ENCODE results near the gene SLC47A2.
"Not testable (repeated sequence)": the region's sequence is repeated elsewhere in the genome, so short reads cannot be mapped to it uniquely, and the experiment has no call there.

The SLC47A2 gene, protein sequence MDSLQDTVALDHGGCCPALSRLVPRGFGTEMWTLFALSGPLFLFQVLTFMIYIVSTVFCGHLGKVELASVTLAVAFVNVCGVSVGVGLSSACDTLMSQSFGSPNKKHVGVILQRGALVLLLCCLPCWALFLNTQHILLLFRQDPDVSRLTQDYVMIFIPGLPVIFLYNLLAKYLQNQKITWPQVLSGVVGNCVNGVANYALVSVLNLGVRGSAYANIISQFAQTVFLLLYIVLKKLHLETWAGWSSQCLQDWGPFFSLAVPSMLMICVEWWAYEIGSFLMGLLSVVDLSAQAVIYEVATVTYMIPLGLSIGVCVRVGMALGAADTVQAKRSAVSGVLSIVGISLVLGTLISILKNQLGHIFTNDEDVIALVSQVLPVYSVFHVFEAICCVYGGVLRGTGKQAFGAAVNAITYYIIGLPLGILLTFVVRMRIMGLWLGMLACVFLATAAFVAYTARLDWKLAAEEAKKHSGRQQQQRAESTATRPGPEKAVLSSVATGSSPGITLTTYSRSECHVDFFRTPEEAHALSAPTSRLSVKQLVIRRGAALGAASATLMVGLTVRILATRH

DNA sequence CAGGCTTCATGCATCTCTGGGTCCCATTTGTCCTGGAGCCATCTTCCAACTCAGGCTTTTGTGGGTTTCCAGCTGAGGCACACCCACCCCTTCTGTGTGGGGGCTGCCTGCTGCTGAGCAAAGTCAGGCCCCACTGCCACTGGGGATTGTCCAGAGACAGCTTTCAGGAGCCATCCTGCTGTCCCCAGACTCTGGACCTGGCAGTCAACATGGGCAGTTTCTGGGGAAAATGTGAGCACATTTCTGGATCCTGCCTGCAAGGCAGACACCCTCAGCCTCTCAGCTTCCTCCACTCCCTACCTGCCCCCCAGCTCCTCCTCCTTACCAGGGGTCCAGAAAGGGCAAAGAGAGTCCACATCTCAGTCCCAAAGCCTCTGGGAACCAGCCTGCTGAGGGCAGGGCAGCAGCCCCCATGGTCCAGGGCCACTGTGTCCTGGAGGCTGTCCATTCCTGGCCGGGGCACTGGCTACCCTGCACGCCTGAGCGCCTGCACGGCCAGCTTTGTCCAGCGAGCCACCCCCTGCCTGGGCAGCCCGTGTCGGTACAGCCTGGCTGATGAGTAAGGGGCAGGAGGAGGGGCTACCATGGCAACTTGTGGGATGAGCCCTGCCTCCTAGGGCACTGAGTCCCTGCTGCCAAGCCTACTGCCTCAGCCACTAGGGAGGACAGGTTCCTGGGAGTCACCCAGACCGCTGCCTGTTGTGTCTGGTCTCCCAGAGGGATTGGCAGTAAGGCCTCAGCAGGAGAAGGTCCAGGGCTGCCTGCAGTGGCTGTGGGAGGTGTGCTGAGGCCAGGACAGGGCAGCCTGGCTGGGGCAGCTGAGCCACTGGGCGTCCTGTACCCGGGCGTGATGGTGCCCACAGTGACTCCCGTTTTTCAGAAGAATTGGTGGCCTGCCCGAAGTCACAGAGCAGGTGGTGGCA lies at the start of gene SLC47A2:
Gene SLC47A2 (minus strand): TSS at position 477 of the 923 bp plus-strand sequence. CDS start 29 bp downstream, at position 448.
- no peak within 1 kb of the TSS for H3K27ac ChIP-seq
- no peak for TF ChIP-seq ZFX (IDR thresholded peaks at IDR 0.05; ENCODE audit: borderline replicate concordance)
- TF ChIP-seq, protein P1, sequence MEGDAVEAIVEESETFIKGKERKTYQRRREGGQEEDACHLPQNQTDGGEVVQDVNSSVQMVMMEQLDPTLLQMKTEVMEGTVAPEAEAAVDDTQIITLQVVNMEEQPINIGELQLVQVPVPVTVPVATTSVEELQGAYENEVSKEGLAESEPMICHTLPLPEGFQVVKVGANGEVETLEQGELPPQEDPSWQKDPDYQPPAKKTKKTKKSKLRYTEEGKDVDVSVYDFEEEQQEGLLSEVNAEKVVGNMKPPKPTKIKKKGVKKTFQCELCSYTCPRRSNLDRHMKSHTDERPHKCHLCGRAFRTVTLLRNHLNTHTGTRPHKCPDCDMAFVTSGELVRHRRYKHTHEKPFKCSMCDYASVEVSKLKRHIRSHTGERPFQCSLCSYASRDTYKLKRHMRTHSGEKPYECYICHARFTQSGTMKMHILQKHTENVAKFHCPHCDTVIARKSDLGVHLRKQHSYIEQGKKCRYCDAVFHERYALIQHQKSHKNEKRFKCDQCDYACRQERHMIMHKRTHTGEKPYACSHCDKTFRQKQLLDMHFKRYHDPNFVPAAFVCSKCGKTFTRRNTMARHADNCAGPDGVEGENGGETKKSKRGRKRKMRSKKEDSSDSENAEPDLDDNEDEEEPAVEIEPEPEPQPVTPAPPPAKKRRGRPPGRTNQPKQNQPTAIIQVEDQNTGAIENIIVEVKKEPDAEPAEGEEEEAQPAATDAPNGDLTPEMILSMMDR (IDR thresholded peaks at IDR 0.05) = no peak

DNA sequence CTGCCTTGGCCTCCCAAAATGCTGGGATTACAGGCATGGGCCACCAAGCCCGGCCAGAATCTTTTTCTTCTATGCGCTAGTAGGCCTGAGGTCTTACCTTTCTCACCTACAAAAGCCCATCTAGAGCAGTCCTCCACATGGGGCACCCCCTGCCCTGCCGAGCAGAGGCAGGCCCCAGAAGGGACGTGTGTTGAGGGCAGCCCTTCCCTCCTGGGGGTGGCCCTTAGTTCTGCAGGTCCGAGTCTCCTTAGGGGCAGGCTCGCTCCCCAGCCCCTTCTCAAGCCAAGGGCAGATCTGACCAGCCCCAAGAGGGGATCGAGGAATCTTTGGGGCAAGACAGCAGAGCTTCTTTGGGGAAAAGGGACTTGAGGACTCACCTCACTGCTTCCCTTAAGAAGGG lies 49.6 kb upstream of the SLC47A2 start:
- no peak overlapping the region for H3K27ac ChIP-seq
- no peak for TF ChIP-seq ZFX (IDR thresholded peaks at IDR 0.05; ENCODE audit: borderline replicate concordance)
- TF ChIP-seq, protein P1 (IDR thresholded peaks at IDR 0.05) = no peak

DNA sequence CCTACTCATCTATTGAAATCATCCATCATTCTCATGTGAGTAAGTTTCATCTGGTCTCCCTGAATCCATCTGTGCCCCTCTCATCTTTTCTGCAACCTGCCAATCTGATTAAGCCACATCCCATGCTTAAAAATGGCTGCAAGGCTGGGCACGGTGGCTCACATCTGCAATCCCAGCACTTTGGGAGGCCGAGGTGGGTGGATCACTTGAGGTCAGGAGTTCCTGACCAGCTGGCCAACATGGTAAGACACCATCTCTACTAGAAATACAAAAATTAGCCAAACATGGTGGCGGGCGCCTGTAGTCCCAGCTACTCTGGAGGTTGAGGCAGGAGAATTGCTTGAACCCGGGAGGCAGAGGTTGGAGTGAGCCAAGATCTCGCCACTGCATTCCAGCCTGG lies 47.6 kb upstream of the SLC47A2 start:
- not testable (repeated sequence) for H3K27ac ChIP-seq

DNA sequence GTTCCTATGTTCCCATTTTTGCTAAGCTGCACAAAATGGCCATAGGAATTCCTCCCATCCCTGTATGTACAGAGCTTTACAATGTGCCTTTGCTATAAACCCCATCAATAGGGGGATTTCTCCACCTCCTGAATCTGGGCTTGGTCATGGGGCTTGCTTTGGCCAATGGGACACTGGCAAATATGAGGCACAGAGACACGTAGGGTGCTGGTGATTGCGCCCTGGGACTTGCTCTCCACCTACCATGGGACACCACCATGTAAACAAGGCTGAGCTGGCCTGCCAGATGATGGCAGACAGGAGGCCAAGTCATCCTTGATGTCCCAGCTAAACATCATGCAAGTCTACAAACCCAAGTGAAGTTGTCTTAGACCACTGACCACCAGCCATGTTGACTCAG lies 47.0 kb upstream of the SLC47A2 start:
- TF ChIP-seq, protein P1 (IDR thresholded peaks at IDR 0.05) = no peak
- TF ChIP-seq ZFX (IDR thresholded peaks at IDR 0.05; ENCODE audit: borderline replicate concordance) = no peak
- no peak overlapping the region for H3K27ac ChIP-seq

DNA sequence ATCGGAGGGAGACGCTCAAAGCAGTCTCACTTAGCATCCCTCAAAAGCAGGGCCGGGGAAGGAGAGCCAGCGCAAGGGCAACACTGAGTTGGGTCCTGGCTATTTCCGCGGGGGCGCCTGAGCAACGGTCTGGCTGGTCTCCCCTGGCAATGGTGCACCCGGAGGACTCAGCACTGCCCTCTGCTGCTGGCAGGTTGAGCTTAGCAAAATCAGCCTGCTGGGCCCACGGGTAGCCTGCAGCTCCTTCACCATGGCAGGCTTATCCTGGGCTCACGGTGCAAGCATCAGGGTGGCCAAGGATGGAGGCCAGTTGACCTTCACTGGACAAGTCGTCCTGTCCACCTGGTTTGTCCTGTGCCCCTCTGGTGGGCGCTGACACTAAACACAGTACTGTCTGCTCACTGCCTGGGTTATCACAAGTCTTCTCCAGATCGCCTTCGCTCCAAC lies 46.2 kb upstream of the SLC47A2 start:
- TF ChIP-seq ZFX (IDR thresholded peaks at IDR 0.05; ENCODE audit: borderline replicate concordance) = no peak
- TF ChIP-seq, protein P1 (IDR thresholded peaks at IDR 0.05) = peak; percentile 92
- no peak overlapping the region for H3K27ac ChIP-seq

DNA sequence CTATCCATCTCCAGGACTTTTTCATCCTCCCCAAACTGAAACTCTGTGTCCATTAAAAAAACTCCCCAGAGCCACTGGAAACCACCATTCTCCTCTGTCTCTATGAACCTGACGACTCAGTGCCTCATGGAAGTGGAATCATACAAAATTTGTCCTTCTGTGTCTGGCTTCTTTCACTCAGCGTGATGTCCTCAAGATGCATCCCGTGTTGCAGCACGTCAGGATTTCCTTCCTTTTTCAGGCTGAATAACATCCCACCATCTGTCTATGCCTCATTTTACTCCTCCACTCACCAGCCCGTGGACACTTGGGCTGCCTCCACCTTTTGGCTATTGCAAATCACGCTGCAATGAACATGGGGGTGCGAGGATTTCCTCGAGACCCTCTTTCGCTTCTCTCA lies 44.4 kb upstream of the SLC47A2 start:
- H3K27ac ChIP-seq = no peak overlapping the region
- no peak for TF ChIP-seq ZFX (IDR thresholded peaks at IDR 0.05; ENCODE audit: borderline replicate concordance)
- TF ChIP-seq, protein P1 (IDR thresholded peaks at IDR 0.05) = no peak
